Kidney capillary endothelial cell (primary cell): ENCODE measurements around the gene C13orf46.
A peak's percentile ranks its signal among the peaks of the same experiment; 100 is the strongest.

Source experiments
- DNase-seq: peaks from one replicate; pipeline ENCODE4 v3.0.0-alpha.2; 2018; ENCODE audit warnings: low spot score

The C13orf46 gene

DNA sequence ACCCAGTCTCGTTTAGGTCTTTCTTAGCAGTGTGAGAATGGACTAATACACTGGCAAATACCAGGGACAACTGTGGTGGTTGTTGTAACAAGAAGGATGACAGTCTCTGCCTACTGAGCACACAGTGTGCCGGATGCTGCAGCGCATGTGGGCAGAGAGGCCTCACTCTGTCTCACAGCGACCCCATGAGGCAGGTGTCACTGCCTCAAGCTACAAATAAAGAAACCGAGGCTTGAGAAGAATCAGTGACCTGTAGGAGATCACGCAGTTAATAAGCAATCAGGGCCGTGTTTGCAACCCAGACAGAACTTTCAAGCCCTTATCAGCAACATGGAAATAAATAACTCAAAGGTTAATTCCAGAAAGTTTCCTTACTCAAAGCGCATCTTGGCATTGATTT, 69.5 kb downstream of the C13orf46 start:
- DNase-seq = peak; percentile 37

DNA sequence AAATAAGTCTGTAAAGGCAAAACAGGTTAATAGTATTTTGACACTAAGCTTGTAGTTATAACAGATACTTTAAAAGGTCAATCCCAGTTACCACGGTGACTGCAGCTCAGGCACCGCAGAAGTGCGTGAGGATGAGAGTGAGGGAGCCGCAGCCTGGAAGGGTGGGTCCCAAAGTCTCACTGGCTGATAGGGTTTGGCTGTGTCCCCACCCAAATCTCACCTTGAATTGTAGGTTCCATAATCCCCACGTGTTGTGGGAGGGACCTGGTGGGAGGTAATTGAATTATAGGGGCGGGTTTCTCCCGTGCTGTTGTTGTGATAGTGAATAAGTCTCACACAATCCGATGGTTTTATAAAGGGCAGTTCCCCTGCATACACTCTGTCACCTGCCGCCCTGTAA, 70.0 kb downstream of the C13orf46 start:
- DNase-seq = no peak
